Upper lobe of left lung (tissue), 4 donors: Measurements from ENCODE around the gene CRTC2.

ENCODE experiments used
- CTCF ChIP-seq, 6 experiments: fragments of 450-650 bp in 4 of 6; fragments of 200-600 bp in 2 of 6; sonication (generic) in 2 of 6; IDR thresholded peaks; one replicate each; pipeline ENCODE4 v1.5.1; 2016 to 2019; ENCODE audit warnings: antibody characterized with exemption in 6 of 6
- EP300 ChIP-seq, 4 donors: sonication (generic); formaldehyde crosslinking; IDR thresholded peaks; one replicate each; pipeline ENCODE4 v1.5.1; 2017; ENCODE audit warnings: antibody characterized with exemption in 4 of 4, control low read depth in 2 of 4
- POLR2A ChIP-seq, 4 donors: fragments of 450-650 bp; IDR thresholded peaks; one replicate each; pipeline ENCODE4 v1.5.1; 2016 to 2017; ENCODE audit warnings: antibody characterized with exemption in 4 of 4, mild to moderate bottlenecking in 2 of 4
- POLR2AphosphoS5 ChIP-seq, 2 donors: sonication (generic); formaldehyde crosslinking; IDR thresholded peaks; one replicate each; pipeline ENCODE4 v1.5.1; 2017; ENCODE audit warnings: antibody characterized with exemption in 2 of 2

GRCh38 chr1:153995640-153996039, 37.2 kb upstream of the CRTC2 start:
- no peak for TF ChIP-seq POLR2A (IDR thresholded peaks at IDR 0.05)
- no peak for TF ChIP-seq CTCF (IDR thresholded peaks at IDR 0.05)
- TF ChIP-seq POLR2AphosphoS5 (IDR thresholded peaks at IDR 0.05): no peak
- no peak for TF ChIP-seq EP300 (IDR thresholded peaks at IDR 0.05)
